ENCODE results near the gene TEX19.

- TF ChIP-seq POLR2A (IDR thresholded peaks at IDR 0.05) = no peak
- TF ChIP-seq CTCF (IDR thresholded peaks at IDR 0.05) = no peak
Observed at GRCh38 chr17:82349287-82349701, 9.8 kb upstream of the TEX19 start.
